Retinal pigment epithelial cell (primary cell): ENCODE results near the gene CELF2.

ENCODE experiments used
- DNase-seq: peaks from one replicate; pipeline ENCODE4 v3.0.0-alpha.2; 2010; ENCODE audit warnings: low read depth
- H3K4me3 ChIP-seq: 2 replicates; pipeline ENCODE4 v1.5.1; 2011; ENCODE audit warnings: mild to moderate bottlenecking, low read length, control low read depth, moderate library complexity
- CTCF ChIP-seq: conservative IDR thresholded peaks from 2 replicates; pipeline ENCODE4 v1.5.1; 2011; ENCODE audit warnings: low read depth, low read length, control low read depth, inconsistent platforms

CELF2 gene

GRCh38 chr10:11175823-11176243 lies 158.2 kb downstream of the CELF2 start:
- no peak for TF ChIP-seq CTCF

GRCh38 chr10:11176746-11177145 lies 159.1 kb downstream of the CELF2 start:
- H3K4me3 ChIP-seq = no peak overlapping the region
- DNase-seq = no peak
- no peak for TF ChIP-seq CTCF

More at GRCh38 chr10:11175823-11176243, 158.2 kb downstream of the CELF2 start:
- H3K4me3 ChIP-seq = no peak overlapping the region
- no peak for DNase-seq

GRCh38 chr10:11177381-11177780 lies 159.7 kb downstream of the CELF2 start:
- no peak for TF ChIP-seq CTCF
- DNase-seq = no peak
- H3K4me3 ChIP-seq = no peak overlapping the region

GRCh38 chr10:11177926-11178471 lies 160.3 kb downstream of the CELF2 start:
- peak; percentile 10 for TF ChIP-seq CTCF
- no peak for DNase-seq
- no peak overlapping the region for H3K4me3 ChIP-seq

GRCh38 chr10:11178606-11179515 lies 161.2 kb downstream of the CELF2 start:
- TF ChIP-seq CTCF = no peak
- DNase-seq = peak; percentile 72
- H3K4me3 ChIP-seq = no peak overlapping the region

- no peak for DNase-seq
- no peak for TF ChIP-seq CTCF
- no peak overlapping the region for H3K4me3 ChIP-seq
These were observed 161.9 kb downstream of the CELF2 start for GRCh38 chr10:11179516-11180105.

GRCh38 chr10:11180228-11180627 lies 162.6 kb downstream of the CELF2 start:
- H3K4me3 ChIP-seq = no peak overlapping the region
- TF ChIP-seq CTCF = no peak
- no peak for DNase-seq
